Activated CD4-positive, alpha-beta T cell treated with anti-CD3 and anti-CD28 coated beads, Interleukin-2, amount 50 U/mL, for 1 hour (primary cell): Measurements from ENCODE around the gene TRAP1.
"Not testable (repeated sequence)": the region's sequence is repeated elsewhere in the genome, so short reads cannot be mapped to it uniquely, and the experiment has no call there.

Experiments
- DNase-seq: peaks from one replicate; pipeline ENCODE4 v3.0.0-alpha.2; 2020

The TRAP1 gene

DNA sequence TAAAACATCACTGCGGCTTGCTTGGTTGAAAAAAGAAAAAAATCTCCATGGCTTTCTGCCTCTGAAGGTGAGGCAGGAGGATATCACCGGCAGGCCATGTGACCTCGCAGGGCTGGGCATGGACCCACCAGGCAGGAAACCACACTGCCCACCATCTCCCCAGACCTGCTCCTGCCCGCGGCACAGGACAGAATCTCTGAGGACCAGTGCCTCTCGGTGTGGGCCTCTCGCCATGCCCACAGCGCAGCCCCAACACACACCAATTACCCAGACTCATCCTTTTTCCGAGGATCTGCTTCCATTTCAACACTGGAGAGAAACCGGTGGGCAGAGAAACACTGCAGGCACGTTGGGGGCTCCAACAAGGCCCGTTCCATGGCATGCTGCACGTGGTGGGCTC lies 46.6 kb downstream of the TRAP1 start:
- no peak for DNase-seq

DNA sequence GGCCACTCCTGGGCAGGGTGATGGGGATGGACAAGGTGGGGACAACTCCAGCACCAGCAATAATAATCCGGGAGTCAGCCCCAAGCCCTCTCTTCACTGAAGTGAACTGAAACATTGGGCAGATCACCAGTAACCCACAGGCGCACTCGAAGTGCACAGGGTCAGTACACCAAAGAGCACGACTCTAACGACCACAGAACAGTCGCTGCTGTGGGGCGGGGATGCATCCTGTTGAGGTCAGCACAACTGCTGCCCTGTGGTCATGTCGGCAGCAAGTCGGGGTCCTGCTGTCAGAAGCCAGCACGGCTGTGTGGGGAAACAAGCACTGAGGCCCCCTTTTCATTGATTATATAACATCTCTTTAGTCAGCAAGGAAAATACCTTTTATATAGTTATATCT lies 48.2 kb downstream of the TRAP1 start:
- no peak for DNase-seq

DNA sequence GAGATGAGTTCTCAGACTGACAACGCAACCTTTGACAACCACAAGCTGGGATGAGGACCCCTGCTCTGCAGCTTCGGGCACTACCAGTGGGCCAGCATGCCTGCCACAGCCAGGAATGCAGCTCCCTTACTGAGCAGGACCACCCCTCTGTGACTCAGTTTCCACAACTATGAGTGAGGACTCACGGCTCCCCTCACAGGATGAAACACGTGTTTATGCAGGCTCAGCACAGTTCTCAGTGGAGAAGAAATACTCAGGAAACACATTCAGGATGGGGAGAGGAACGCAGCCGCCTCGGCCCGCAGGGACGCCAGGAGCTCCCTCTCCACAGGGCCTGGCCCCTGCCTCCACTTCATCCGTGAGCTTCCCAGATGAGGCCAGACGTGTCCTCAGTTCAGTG lies 48.7 kb downstream of the TRAP1 start:
- DNase-seq = no peak

DNA sequence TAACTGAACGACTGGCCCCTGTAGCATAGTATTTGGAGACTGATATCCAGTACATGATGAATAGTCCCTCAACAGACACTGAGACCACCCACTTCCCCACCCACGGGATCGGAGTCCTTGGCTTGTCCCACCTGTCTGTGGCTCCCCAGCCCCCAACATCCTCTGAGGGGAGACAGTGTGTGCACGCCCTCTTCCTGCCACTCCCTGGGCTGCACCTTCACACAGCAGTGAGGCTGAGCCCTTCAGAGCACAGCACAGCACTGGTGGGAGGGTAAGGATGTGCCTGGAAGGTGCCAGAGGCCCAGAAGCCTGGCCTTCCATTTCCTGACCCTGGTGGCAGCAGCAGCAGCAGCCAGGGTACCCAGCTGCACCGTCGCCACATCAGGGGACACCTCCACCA lies 51.8 kb downstream of the TRAP1 start:
- peak; percentile 38 for DNase-seq

DNA sequence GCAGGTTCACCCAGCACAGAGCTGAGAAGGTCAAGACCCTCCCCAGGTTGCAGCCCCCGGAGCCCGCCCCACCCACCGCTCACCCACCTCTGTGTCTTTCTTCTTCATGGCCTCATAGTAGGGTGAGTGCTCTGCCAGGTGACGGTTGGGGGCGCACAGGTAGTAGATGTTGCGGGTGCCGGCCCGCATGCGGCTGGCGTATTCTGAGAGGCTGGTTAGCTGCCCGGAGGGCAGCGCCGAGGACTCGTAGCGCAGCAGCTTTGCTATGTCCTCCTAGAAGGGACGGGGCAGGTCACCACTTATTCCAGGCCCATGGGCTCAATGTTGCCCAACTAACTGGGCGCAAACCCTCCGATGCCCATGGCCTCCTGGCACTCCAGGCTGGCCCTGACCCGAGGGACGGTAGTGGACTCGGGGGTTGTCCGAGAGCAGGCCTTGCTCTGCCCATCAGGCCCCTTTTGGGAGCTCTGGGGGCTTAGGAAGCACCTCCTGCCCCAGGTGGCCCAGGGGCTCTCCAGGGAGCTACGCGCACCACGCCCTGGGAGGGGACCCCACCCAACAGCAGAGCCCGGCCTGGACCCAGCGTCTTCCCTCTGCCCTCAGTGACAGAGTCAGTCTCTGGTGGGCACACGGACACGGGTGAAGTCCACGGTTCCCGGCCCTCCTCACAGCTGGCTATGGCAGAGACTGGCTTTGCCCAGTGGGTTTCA lies 53.0 kb downstream of the TRAP1 start:
- no peak for DNase-seq

DNA sequence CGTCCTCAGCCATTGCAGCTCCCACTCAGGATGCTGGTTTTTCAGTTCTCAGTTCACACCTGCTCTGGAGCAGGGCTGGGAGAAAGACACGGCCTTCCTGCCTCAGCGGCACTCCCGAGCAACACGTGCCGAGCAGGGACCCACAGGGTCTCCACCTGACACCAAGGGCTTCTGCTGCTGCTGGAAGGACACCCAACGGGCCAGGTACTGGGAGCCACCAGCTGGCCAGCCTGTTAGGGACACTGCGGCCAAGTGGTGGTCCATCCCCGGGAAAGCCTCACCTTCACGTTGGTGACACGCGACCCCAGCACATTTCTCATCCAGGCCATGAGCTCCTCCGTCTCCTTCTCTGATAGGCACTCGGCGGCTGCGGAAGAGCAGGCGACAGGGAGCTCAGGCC lies 54.7 kb downstream of the TRAP1 start:
- DNase-seq = no peak

DNA sequence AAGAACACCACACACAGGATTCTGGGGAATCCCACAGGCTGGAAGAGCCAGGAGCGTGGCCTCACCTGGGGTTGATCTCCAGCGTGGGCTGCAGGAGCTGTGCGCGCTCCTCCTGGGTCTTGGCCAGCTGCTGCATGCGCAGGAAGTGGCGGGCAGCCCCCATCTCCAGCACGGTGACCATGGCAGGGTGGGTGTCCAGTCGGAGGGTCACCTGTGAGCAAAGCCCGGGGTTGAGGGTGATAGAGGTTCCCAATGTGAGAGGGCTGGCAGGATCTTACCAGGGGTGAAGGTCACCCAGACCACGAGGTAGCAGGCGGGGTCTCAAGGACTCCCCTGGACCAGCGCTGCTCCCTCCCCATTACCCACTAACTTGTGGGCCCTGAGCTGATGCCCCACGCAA lies 55.4 kb downstream of the TRAP1 start:
- DNase-seq = no peak

DNA sequence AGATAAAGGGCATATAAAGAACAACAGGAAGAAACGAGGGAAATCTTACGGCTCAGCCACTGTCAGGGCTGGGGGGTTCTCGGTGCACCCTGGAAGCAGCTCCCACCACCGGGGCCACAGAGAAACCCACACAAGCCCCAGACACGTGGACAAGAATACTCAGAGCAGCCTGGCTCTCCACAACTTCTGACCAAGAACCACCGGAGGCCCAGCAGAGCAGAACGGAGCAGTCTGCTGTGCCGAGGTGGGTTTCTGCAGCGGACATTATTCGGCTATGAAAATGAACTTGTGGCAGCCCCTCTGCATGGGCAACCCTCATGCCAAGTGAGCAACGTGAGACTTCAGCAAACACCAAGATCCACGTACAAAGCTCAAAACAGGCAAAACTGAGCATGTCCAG lies 56.0 kb downstream of the TRAP1 start:
- DNase-seq = no peak

DNA sequence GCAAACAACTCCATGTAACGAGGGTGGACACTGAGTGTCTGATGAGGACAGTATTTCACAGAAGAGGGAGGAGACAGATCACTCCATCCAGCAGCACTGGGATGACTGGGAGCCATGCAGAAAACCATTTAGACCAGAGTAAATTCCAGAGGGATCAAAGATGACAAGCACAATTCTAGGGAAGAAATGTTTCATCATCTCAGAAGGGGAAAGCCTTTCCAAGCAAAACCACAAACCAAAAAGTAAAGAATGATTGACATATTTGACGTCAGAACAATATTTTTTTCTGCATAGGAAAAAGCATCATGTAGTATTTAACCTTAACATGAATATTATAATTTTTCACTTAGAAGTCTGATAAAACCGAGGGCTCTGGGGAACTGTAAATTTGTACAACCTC lies 58.1 kb downstream of the TRAP1 start:
- no peak for DNase-seq

DNA sequence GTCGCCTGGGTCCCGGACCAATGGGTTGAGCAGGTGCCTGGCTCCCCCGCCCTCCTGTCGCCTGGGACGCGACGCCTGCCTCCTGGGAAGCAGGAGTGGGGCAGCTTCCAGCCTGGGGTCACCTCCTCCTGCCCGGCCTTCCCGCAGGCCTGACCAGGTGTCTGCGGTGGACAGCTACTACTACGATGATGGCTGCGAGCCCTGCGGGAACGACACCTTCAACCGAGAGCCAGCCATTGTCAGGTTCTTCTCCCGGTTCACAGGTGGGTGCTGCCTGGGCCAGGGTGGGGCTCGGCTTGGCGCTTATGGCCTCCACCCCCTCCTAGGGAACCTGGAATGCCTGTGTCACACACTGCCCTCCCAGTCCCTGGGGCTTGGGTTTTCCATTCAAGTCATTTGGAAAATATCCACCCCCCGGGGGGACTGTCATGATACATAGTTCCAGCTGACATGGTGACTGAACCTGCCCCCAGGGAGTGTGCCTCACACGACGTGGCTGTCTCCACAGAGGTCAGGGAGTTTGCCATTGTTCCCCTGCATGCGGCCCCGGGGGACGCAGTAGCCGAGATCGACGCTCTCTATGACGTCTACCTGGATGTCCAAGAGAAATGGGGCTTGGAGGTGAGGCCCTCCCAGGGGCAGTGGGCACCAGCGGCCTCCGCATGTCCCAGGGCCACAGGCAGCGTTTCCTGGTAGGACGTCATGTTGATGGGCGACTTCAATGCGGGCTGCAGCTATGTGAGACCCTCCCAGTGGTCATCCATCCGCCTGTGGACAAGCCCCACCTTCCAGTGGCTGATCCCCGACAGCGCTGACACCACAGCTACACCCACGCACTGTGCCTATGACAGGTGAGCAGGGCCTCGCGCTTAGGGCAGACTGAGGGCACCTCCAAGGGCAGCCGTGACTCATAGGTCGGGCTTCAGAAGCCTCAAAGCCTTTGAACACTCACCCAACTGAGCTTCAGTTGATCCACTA lies 60.5 kb downstream of the TRAP1 start:
- no peak for DNase-seq

DNA sequence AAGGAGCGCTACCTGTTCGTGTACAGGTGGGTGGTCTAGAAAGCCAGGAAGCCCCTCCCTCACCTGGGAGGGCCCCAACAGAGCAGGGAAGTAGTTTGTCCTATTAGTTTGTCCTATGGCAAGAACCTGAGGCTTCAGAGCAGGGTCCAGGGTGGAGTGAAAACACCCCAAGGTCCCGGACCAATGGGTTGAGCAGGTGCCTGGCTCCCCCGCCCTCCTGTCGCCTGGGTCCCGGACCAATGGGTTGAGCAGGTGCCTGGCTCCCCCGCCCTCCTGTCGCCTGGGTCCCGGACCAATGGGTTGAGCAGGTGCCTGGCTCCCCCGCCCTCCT lies 61.2 kb downstream of the TRAP1 start:
- DNase-seq = not testable (repeated sequence)

DNA sequence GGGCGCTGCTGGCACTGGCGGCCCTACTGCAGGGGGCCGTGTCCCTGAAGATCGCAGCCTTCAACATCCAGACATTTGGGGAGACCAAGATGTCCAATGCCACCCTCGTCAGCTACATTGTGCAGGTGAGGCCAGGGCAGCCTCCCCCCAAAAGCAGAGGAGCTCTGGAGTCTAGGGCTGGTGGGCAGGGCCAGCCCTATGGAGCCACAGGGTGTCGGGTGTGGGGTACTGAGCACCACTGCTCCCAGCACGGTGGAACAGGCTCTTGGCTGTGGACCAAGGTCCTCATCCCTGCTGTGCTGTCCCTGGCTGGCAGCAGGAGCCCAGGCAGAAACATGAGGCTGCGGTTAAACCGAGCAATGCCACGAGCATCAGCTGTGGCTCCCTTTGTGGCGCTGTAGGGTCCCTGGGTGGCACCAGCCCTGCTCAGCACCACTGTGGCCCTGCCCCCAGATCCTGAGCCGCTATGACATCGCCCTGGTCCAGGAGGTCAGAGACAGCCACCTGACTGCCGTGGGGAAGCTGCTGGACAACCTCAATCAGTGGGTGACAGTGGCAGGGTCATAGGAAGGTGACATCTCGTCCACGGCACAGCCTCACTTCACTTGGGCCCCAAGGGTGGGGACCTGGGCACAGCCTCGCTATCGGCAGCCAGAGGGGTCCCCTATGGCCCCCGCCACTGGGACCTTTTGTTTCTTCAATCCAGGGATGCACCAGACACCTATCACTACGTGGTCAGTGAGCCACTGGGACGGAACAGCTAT lies 61.7 kb downstream of the TRAP1 start:
- DNase-seq = no peak

DNA sequence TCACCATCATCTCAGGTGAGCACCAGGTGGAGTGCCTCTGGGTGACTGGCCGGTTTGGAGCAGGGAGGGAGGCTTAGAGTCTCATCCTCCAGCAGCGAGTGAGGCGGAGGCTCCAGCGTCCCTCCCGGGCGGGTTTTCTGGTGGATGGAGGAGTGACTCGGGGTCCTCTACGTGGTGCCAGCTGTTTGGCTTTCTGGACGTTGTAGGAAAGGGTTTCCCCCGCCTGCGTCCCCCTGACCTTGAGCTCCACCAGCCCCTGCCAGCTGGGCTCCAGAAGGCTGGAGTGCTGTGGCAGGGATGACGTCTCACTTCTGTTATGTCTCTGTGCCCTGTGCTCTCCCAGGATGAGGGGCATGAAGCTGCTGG lies 62.3 kb downstream of the TRAP1 start:
- DNase-seq = no peak

DNA sequence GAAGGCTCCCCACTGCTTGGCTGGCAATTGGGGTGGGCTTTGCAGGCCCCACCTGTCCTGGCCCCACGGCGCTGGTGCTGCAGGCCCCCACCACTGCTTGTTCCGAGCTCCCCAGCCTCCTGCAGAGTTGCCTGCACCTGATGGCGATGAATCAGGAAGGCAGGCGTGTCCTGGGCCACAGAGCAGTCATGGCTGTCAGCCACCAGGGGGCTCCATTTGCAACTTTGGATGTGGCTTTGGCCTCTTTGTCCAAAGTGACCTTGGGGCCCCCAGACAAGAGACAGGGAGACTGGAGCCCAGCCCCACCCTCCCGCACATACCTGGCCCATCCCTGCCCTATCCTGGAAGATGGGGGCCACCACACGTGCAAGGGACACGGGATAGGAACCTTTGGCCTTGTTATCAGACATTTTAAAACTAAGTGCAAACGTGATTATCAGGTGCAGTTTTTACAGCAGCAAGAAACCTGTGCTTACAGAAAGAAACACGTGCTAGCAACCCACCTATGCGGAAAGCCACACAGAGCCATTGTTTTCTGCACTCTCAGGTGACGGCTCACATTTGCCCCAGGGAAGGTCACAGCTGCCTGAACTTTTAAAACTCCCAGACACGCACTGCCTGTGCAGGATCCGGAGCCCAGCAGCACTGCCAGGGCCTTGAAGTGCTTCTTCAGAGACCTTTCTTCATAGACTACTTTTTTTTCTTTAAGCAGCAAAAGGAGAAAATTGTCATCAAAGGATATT lies 62.9 kb downstream of the TRAP1 start, which contains the start of gene DNASE1:
Gene DNASE1 (plus strand): TSS at position 443 of the 743 bp plus-strand sequence. CDS start 683 bp downstream, outside the sequence.
- peak; percentile 48 for DNase-seq

DNA sequence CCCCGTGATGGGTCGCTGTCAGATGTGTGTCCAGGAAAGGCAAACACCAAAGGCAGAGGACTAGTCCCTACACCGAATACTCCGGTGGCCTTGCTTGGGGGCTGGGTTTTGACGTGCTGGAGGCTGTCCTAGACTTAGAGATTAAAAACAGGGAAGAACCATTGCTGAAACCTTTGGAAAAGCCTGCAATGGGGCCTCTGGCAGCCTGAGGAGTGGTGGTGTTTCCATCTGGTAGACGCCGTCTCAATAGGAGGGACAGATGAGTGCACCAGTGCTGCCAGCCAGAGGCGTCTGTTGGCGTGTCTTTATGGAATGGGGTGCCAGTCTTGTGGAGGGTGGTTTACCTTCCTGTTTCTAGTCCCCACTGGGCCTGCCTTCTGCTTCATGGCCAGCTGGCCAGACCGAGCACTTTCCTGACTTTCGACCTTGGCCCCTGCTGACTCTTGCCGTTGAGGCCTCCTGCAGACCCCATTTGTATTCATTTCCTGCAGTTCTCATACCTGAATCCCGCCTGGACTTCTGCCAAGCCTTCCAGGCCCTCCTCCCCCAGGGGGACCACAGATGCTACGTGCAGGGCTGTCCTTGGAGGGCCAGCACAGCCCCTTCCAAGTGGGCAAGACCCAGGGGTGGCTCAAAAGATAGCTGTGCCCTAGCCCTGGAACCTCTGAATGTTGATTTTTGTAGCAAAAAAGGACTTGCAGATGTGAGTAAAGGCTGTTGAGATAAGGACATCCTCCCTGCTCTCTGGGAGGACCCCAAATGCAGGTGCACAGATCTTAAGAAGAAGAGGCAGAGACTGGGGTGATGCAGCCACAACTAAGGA lies 64.7 kb downstream of the TRAP1 start:
- no peak for DNase-seq

DNA sequence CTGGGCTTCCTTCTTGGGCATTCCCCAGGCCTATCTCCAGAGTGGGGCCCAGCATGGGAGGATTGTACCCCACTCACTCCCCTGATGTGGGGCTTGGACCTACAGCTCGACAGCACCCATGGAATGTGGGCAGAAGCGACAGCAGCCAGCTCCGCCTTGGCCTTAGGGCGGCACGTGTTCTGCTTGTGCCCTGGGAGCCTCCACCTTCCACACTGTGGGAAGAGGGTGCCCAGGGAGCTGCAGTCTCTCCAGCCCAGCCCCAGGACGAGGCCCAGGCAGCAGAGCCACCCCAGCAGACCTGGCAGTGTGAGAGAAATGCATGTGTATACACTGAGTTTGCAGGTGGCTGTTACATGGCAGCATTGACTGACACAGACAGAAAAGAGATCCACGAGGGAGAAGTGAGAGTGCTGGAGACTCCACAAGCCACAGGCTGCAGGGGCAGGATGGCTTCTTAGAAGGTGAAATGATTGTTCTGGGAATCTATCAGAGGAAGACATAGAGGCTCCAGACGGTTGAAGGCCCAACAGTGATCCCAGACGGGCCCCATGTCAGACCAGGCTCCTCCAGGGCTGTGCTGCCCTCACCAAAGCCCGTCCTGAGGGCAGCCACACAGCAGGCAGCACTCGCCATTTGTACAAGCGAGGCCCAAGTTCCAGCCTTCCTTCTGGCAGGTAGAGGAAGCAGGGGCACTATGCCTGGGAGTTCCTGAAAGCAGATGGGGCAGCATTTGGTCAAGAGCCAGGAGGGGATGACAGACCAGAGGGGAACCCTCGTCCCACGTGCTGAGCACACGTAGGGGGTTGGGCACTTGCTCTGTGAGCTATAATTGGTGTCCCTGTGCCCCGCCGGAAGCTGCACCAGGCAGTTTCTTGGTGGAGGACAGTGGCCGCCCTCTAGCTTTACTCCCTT lies 65.6 kb downstream of the TRAP1 start:
- no peak for DNase-seq

DNA sequence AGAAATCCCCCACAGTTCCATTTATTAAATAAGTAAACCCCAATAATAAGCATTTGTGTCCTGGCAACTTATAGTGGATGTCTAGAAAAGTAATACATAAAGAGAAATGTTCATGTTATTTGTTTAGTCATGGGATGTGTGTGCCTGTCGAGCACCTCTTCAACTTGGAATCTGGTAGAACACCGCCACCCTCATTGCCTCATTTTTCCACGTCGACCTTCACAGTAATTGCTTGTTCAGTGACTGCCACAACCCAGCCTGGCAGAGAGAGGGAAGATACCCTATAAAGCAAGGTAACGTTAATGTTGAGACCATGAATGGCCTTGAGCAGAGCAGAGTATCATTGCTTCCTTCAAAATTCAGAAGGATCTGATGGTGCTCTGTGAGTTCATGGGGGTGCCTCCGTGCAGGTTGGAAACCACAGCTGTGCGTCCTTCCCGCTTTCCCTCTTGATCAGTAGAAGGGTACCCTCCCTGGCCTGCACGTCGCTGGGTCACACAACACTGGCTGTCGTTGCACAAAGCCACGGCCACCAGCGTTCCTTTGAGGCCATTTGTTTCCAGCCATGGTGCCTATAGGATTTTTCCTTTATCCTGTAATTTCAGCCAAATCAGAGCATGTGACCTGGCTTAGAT lies 66.6 kb downstream of the TRAP1 start:
- no peak for DNase-seq

DNA sequence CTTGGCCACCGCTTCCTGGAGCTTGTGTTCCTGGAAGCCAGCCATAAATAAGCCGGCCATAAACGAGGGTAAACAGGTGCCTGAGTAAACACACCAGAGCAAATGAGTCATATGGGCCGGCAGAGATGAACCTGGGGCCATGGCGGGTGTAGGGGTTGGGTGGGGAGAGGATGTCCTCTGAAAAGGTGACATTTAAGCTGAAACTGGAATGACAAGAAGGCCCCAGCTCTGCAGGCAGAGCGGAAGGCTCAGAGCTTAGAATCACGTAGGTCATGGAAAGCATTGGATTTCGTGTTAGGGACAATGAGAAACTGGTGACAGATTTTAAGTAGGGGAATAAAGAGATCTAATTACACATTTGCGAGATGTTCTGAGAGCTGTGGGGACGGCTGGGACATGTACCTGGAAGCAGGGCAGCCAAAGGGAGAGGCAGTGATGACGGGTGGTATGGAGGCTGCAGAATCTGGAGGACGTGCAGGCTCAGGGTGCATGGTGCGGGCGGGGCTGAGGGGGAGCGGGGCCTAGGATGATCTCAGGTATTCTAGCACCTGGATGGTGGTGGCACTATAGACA lies 70.9 kb downstream of the TRAP1 start:
- DNase-seq = no peak

DNA sequence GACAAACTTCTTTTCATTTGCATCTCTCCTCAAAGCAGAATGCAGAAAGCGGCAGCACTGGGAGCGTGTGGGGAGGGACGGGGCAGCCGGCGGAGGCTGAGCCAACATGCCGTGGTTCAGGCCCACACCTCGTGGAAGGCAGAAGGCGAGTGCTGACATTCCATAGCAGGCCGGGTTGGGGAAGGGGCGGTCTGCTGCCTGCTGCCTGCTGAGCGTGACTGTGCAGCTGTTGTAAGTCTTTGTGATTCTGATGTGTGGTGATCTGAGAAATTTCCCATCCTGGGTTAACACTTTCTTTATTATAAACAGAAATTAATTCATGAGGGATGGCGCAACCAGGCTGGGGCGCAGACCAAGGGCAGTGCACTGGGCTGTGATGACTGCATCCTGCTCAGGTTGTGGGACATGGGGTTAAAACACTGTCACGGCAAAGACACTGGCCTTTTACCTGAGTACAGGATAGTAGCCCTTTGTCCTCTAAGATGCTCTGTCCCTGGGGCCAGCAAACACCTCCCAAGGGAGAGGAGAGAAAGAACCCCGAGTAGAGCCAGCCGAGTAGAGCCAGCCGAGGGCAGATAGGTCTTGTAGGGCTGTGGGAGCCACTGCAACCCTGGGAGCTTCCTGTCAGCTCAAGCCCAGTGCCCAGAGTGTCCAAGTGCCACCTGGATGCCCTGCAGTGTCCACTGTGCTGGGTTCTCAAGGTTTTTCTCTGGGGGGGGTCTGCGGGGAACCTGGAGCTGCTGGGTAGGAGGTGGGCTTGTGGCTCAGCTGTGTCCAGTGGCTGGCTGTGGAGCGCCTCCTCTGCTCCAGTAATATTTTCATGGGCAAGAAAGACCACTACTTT lies 71.6 kb downstream of the TRAP1 start:
- no peak for DNase-seq
